ENCODE data around the gene SLC16A7.

The SLC16A7 gene

GRCh38 chr12:59649203-59649602, 53.4 kb downstream of the SLC16A7 start:
- TF ChIP-seq CTCF (IDR thresholded peaks at IDR 0.05; ENCODE audit: control insufficient read depth, extremely low read depth, insufficient read depth) = no peak
- DNase-seq (ENCODE audit: low read depth) = no peak
- H3K4me3 ChIP-seq (ENCODE audit: low read depth, low read length) = no peak overlapping the region

- no peak for TF ChIP-seq CTCF (IDR thresholded peaks at IDR 0.05; ENCODE audit: control insufficient read depth, extremely low read depth, insufficient read depth)
- DNase-seq (ENCODE audit: low read depth) = peak; percentile 32
- no peak overlapping the region for H3K4me3 ChIP-seq (ENCODE audit: low read depth, low read length)
These were observed 54.9 kb downstream of the SLC16A7 start for GRCh38 chr12:59650588-59651228.

- no peak overlapping the region for H3K4me3 ChIP-seq (ENCODE audit: low read depth, low read length)
- no peak for TF ChIP-seq CTCF (IDR thresholded peaks at IDR 0.05; ENCODE audit: control insufficient read depth, extremely low read depth, insufficient read depth)
- DNase-seq (ENCODE audit: low read depth) = no peak
These were observed 55.5 kb downstream of the SLC16A7 start for GRCh38 chr12:59651229-59651920.

- H3K4me3 ChIP-seq (ENCODE audit: low read depth, low read length) = no peak overlapping the region
- no peak for TF ChIP-seq CTCF (IDR thresholded peaks at IDR 0.05; ENCODE audit: control insufficient read depth, extremely low read depth, insufficient read depth)
- DNase-seq (ENCODE audit: low read depth) = no peak
These were observed 56.3 kb downstream of the SLC16A7 start for GRCh38 chr12:59652130-59652529.

GRCh38 chr12:59654061-59654460, 58.2 kb downstream of the SLC16A7 start:
- no peak overlapping the region for H3K4me3 ChIP-seq (ENCODE audit: low read depth, low read length)
- DNase-seq (ENCODE audit: low read depth) = no peak
- no peak for TF ChIP-seq CTCF (IDR thresholded peaks at IDR 0.05; ENCODE audit: control insufficient read depth, extremely low read depth, insufficient read depth)

- TF ChIP-seq CTCF (IDR thresholded peaks at IDR 0.05; ENCODE audit: control insufficient read depth, extremely low read depth, insufficient read depth) = no peak
These were observed 61.4 kb downstream of the SLC16A7 start for GRCh38 chr12:59657266-59657665.

More at GRCh38 chr12:59657266-59657665, 61.4 kb downstream of the SLC16A7 start:
- DNase-seq (ENCODE audit: low read depth) = no peak
- no peak overlapping the region for H3K4me3 ChIP-seq (ENCODE audit: low read depth, low read length)
